DMS 273 (cell line): ENCODE data around the gene DLK1.

Source experiments
- DNase-seq: peaks from one replicate; lab custom pipeline; 2025; ENCODE audit not compliant: unreplicated experiment; lab: John Stamatoyannopoulos, UW

Gene DLK1

DNA sequence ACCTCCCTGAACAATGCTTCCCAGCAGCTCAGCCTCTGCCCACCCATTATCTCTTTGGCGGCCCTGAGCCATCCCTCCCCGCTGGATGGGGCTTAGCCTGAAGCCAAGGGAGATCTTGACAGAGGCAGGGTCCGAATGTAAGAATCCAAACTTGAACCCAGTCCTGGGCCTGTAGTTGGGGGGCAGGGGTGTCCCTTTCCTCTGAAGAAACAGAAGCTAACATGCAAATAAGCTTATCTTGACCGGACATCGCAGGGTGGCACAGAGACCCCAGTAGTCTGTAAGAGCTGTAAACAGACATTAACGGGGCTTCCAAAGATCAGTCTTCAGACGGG is 6.0 kb downstream of the DLK1 start:
- no peak for DNase-seq

DNA sequence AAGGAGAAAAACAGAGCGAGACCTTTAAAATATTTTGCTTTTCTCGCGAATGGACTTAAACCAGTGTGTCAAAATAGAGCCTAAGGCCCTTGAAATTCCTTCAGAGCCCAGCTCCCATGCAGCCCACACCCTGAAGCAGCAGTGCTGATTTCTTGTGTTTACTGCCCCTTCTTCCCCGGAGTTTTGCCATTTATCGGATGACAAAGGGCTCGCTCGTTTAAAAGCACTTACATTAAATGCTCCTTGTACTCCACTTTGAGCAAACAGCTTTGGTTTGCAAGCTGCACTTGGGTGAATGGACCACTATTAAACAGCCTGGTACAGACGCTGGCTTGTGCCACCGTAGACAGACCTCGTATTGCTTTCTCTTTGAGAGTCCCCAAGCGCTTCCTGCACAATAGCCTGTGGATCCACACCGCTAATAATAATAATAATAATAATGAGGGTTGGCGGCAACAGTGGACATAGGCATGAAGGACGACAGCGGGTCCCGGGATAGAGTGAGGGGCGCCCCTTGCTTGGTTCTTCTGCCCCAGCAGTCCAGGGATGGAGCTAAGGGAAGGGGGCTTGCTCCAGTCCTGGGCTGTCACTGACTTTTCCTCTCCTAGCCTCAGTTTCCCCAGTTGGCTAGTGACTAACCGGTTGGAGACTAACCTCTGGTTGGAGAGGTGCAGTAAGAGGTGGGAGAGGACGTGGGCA is 6.6 kb downstream of the DLK1 start:
- DNase-seq = no peak

DNA sequence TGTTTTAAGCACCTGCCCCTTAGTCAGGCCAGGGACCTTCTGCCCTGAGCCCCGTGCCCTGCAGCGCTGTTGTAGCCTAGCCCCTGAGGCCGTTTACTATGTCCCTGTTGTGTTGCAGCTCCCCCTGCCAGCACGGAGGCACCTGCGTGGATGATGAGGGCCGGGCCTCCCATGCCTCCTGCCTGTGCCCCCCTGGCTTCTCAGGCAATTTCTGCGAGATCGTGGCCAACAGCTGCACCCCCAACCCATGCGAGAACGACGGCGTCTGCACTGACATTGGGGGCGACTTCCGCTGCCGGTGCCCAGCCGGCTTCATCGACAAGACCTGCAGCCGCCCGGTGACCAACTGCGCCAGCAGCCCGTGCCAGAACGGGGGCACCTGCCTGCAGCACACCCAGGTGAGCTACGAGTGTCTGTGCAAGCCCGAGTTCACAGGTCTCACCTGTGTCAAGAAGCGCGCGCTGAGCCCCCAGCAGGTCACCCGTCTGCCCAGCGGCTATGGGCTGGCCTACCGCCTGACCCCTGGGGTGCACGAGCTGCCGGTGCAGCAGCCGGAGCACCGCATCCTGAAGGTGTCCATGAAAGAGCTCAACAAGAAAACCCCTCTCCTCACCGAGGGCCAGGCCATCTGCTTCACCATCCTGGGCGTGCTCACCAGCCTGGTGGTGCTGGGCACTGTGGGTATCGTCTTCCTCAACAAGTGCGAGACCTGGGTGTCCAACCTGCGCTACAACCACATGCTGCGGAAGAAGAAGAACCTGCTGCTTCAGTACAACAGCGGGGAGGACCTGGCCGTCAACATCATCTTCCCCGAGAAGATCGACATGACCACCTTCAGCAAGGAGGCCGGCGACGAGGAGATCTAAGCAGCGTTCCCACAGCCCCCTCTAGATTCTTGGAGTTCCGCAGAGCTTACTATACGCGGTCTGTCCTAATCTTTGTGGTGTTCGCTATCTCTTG is 7.6 kb downstream of the DLK1 start:
- no peak for DNase-seq

DNA sequence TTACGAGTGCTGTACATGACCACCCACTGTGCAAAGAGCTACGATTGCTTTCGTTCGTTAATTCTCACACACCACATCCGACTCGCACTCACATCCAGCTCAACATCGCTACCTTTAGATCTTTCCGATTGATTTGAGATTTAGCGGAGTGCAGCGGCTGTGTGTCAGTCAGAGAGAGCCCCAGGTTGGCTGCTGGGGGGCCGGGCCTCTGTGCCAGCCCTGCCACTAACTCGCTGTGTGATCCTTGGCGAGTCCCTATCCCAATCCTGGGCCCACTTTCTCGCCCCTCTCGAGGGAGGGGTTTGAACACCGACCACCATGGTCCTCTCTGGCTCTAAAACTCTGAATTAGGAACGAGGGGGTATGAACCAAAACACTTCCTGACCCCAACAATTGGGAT is 8.6 kb downstream of the DLK1 start:
- DNase-seq = no peak

DNA sequence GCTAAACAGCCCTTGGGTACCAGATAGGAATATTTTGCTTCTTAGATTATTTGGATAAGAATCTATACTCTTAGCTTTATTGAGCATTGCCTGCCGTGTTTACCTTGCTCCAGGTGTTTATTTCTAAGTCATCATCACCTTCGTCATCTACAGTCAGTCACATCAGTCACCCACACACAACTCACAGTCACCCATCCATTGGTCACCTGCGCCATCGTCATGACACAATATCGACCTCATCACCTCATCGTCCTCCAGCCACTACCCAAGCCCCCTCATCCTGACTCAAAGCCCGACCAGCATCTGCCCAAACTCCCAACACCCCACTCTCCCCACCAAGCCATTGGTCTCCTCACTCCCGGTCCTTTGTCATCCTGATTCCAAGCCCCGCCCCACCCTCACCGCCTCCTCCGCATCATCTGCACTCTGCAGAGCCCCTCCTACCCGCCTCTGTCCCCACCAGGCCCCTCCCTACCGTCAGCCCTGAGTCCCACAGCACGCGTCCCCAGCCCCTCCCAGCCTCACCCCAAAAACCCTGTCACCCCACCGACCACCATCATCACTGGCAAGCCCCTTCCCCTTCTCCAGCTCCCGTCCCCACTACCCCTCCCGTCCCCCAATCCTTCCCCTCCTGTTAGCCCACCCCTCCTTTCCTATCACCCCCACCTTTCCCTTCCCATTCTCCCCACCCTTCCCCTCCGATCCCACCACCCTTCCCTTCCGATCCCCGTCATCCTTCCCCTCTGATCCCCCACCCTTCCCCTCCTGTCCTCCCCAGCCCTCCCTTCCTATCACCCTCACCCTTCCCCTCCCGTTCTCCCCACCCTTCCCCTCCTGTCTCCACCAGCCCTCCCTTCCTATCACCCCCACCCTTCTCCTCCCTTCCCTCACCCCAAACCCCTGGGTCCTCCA is 9.8 kb downstream of the DLK1 start:
- DNase-seq = no peak

DNA sequence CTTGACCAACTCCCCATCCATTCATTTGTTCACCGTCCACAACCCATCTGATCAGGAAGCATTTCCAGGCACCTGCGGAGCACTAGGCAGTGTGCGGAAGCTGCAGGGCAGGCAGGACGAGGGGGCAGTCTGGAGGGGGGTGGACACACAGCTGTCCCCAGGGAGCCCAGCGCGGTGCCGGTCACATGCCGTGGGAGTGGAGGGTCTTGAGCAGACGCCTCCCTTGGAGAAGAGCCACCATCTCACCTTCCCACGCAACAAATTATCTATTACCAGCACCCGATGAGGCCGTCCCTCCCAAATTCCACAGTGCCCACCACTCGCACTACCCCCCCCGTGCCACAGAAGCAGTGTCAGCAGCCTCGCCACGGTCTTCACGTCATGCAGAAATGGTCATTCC is 10.8 kb downstream of the DLK1 start:
- no peak for DNase-seq

DNA sequence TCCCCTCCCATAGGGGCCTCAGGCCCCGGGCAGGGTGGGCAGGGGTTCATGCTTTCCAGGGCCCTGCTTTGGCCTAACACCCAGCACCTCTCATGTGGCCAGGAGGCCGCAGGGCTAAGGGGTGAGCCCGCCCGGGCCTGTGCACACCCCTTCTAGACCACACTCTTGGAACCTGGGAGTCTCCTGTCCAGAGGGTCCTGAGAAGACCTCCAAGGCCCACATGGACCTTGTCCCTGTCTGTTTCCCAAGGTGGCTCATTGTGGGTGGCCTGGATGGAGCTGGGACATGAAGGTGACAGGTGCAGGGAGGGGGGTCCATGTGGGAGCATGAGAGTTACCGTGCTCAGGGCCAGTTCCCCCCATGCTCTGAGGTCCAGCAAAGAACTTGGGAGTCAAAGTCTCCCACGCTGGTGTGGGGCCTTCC is 11.6 kb downstream of the DLK1 start:
- DNase-seq = no peak

DNA sequence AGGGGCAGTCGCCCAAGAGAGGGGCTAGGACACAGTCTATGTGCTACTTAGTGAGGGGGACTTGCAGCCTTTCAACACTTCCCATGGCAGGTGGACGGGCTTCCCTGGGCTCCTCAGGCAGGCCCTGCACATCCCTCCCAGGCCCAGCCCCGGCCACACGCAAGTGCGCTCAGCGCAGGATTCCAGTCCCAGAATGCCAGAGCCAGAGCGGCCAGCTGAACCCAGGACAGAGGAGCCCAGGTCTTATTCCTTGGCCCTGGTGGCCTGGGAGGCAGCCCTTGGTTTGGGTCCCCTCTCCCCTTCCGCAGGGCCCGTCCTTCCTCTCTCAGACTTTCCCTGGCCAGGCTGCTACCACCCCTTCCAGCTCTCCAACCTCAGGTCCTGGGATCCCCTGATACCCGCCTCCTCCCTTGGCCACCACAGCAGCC is 12.0 kb downstream of the DLK1 start:
- DNase-seq = no peak

DNA sequence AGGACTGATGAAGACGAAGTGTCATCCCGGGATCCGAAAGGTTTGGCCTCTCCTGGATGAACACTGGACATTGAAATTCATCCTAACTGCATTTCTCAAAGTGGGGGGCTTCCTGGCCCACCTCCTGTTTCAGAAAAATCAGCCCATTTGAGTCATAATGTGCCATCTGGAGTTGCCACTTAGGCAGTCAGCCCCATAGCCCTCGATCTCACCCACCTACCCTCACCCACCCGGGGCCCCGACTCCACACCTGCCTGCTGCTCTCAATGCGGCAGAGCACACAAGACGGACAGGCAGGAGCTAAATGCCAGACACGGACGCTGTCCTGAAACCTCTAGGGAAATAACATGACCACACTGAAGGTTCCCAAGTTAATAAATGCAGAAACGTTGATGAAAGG is 12.6 kb downstream of the DLK1 start:
- DNase-seq = no peak

DNA sequence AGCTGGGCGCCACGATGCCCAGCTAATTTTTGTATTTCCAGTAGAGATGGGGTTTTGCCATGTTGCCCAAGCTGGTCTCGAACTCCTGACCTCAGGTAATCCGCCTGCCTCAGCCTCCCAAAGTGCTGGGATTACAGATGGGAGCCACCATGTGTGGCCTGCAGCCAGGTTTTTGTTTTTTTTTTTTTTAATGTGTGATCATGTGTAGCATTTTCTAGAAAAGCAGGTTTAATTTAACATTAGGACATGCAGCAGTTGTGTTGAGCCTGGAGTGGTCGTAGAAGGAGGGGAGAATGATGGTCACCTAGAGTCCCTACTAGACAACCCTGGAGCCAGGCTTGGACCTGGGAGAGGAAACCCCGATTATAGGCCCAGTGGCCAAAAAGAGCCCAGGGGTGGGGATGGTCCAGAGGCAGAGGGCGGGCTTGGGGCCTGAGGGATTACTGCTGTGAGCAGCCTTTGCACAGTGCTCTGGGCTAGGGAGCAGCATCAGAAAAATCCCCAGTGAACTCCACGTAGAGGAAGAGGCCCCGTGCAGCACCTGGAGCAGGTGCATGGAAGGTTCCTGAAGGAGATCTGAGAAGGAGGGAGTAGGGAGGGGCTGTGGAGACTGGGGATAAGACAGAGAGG is 13.6 kb downstream of the DLK1 start:
- DNase-seq = no peak

DNA sequence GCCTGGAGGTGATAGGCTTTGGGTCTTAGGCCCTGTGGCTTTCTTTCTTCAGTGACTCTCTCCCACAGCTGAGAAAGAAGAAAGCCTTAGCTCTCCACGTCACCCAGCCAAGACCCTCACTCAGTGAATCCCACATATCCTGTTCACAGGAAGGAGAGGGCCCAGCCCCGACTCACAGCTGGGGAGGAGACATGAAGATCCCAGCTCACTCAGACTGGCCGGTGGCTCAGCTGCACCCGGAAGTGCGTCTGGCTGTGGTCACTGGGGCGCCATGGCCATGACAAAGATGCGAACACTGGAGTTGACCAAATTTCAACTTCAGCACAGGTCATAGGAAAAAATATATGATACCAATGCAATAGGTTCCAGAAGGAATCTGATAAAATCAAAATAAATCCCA is 14.2 kb downstream of the DLK1 start:
- DNase-seq = no peak

DNA sequence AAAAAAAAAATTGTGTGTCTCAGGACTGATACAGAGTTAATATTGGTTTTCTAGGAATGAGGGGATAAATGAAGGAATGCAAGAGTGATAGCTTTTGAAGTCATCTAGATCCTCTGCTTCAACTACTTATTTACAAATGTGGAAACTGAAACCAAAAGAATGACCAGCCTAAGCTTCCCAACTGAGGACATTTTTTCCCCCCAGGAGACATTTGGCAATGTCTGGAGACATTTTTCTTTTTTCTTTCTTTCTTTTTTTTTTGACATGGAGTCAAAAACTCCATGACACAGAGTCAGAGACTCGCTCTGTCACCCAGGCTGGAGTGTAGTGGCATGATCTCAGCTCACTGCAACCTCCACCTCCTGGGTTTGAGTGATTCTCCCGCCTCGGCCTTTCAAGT is 15.3 kb downstream of the DLK1 start:
- no peak for DNase-seq

DNA sequence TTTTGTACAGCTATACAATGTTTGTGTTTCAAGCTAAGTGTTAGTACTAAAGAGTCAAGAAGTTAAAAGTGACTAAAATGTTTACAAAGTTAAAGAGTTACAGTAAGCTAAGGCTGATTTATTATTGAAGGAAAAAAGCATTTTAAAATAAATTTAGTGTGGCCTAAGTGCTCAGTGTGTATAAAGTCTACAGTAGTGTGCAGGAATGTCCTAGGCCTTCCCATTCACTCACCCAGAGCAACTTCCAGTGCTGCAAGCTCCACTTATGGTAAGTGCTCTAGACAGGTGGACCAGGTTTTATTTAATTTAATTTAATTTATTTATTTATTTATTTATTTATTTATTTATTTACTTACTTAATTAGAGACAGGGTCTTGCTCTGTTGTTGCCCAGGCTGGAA is 19.6 kb downstream of the DLK1 start:
- DNase-seq = no peak

DNA sequence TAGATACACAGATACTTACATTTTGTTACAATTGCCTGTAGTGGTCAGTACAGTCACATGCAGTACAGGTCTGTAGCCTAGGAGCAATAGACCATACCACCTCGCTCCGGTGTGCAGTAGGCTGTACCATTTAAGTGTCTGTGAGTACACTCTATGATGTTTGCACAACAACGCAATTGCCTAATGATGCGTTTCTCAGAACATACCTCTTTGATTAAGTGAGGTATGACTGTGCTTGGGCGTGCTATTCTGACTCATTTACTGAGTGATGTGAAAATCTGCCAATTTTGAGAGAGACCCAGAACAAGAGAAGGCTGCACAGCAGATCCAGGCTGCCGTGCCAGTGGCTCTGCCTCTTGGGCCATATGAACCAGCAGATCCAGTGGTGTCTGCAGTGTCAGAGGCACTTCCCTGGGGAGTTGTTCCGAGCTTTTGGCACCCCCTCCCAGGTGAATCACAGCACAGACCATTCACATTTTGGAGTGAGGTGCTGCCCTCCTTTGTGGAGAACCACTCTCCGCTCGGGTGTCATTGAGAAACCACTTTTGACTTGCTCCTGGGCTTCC is 20.4 kb downstream of the DLK1 start:
- DNase-seq = no peak

DNA sequence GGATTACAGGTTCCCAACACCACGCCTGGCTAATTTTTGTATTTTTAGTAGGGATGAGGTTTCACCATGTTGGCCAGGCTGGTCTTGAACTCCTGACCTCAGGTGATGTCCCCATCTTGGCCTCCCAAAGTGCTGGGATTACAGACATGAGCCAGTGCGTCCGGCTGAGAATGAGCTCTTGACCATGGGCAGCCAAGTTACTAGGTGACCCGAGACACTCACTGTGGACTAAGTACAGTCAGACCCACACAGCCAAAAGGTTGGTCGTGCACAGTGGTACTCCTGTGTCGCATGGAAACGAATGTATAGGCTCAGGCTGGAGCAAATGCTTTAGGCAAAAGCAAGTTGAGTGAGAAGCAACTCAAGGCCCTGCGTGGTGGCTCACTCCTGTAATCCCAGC is 21.0 kb downstream of the DLK1 start:
- DNase-seq = no peak

DNA sequence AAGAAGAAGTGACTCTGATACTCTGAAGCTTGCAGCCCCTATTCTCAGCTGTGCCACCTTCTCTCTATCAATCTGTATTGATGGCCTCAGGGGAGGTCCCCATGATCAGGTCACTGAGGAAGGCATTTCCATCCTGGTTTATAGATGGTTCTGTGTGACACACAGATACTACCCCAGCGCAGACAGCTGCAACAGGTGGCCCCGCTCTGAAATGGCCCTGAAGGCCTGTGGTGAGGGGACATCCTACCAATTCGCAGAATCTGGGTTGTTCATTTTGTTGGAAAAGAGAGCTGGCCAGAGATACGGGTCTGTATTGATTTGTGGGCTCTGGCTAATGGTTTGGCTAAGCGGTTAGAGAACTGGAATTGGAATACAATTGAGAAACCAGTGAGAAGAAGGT is 21.7 kb downstream of the DLK1 start:
- DNase-seq = no peak

DNA sequence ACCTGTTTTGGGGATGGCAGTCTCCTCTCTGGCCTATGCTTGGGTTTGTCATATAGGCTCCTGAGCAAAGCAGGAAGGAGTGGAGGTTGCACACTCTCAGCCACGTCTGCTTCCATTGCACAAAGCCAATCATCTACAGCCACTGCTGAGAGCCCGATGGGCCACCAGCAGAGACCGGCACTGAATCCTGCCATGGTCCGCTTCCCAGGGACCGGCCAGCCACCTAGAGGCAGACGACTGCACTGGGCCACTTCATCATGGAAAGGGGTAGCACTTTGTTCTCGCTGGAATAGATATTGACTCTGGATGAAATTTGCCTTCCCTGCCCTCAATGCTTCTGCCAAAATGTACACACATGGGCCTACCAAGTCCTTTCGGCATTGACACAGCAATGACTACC is 22.3 kb downstream of the DLK1 start:
- no peak for DNase-seq

DNA sequence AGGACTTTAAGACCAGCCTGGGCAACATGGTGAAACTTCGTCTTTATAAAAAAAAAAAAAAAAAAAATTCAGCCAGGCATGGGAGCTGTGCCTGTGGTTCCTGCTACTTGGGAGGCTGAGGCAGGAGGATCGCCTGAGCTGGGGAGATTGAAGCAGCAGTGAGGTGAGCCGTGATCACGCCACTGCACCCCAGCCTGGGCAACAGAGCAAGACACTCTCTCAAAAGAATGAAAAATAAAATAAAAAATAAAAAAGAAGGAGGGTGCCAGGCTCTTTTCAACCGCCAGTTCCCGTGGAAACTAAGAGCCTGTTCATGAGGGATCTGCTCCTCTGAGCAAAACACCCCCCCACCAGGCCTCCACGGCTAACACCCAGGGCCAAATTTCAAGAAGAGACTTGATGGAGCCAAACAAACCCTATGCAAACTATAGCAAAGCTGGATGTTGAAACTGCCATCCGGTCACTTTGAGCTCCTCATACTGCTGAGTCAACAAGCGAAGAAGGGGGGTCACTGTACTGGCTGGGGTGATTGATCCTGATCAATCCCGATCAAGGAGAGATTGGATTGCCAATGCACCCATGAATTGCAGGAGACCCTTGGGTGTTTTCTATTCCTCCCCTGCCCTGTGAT is 23.4 kb downstream of the DLK1 start:
- no peak for DNase-seq

DNA sequence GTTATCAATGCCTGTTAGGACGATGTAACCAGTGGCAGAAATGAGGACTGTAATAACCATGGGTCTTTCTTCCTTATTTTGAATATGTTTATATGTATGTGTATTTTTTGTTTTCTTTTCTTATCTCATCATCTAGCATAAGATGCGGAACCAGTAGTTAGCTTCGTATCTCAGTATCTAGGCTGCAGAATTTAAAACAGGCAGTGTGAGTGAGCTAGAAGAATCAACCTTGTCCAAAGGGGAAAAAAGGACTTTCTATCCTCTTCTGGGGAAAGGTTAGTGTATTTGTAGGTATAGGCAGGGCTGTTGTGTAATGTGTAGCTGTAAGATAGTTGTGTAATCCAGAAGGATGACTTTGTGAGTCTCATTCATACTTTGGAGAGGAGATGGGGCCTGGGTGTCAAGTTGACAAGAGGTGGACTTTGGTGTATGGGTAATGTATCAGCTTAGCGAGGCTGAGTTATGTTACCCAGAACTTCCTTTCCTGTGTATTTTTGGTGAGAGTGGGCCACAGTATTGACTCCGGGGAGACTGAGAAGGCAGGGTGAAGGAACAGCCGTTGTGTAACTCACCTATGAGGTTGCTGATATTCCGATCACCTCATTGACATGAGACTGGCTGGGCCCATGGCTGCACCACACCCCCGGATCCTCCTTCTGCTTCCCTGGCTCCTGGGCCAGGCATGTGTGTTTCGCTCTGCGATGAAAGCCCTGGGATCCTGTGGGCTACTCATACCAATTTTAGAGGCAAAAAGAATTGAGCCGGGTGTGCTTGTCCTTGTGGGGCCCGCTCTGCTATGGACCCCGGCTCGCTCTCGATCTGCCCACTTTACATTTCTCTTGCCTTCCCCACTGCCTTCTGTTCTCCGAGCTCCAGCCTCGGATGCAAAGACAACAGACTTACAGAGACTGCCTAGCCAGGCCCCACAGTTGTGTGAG is 24.3 kb downstream of the DLK1 start:
- no peak for DNase-seq
